ENCODE results near the gene PDE7B.

Gene PDE7B

DNA sequence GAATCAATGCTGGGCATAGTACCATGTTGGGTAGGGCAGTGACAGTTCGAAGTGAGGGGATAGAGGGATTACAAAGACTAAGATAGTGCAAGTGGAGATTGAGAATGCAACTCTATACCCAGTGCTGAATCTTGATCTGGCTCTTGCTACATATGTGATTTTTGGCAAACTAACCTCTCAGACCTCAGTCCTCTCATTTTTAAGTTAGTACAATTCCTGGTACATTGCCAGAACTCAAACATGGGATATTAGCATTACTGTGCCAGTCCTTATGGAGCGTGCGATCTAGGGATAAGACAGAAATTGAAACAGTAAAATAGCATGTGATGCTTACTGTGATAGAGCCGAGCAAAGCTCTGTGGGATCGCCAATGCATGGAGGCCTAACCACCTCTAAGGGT, 210.2 kb downstream of the PDE7B start:
- Histone ChIP-seq H3K9me3 (replicated peaks; ENCODE audit: insufficient read depth, low read length) (no peaks in the 10 kb centered on the region), H3K4me3 (ENCODE audit: low read length) (no peak overlapping the region), H3K36me3 (replicated peaks; ENCODE audit: insufficient read depth, low read length) (no peaks in the 10 kb centered on the region), H3K27ac (ENCODE audit: low read length) (no peak overlapping the region), H3K9ac (ENCODE audit: low read length) (no peak overlapping the region), H3K27me3 (replicated peaks; ENCODE audit: insufficient read depth, low read length) (no peaks in the 10 kb centered on the region), H3K9me2 (replicated peaks; ENCODE audit: insufficient read depth, low read length) (no peaks in the 10 kb centered on the region), H3K79me2 (ENCODE audit: low read length) (no peaks in the 10 kb centered on the region), H3K4me2 (ENCODE audit: low read depth, low read length) (no peak overlapping the region), H3F3A (ENCODE audit: insufficient read depth, low read length) (no peaks in the 10 kb centered on the region), H3K4me1 (ENCODE audit: low read length) (no peaks in the 10 kb centered on the region), H2AFZ (ENCODE audit: low read length) (no peak overlapping the region), H4K20me1 (ENCODE audit: insufficient read depth, low read length) (no peaks in the 10 kb centered on the region)
- TF ChIP-seq EZH2phosphoT487 (IDR thresholded peaks at IDR 0.05; ENCODE audit: low read length) = no peak
- TF ChIP-seq EZH2 (optimal IDR thresholded peaks at IDR 0.05; ENCODE audit: low read depth, low read length) = no peak
- TF ChIP-seq, protein P1, sequence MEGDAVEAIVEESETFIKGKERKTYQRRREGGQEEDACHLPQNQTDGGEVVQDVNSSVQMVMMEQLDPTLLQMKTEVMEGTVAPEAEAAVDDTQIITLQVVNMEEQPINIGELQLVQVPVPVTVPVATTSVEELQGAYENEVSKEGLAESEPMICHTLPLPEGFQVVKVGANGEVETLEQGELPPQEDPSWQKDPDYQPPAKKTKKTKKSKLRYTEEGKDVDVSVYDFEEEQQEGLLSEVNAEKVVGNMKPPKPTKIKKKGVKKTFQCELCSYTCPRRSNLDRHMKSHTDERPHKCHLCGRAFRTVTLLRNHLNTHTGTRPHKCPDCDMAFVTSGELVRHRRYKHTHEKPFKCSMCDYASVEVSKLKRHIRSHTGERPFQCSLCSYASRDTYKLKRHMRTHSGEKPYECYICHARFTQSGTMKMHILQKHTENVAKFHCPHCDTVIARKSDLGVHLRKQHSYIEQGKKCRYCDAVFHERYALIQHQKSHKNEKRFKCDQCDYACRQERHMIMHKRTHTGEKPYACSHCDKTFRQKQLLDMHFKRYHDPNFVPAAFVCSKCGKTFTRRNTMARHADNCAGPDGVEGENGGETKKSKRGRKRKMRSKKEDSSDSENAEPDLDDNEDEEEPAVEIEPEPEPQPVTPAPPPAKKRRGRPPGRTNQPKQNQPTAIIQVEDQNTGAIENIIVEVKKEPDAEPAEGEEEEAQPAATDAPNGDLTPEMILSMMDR (IDR thresholded peaks at IDR 0.05; ENCODE audit: low read length) = no peak
- DNase-seq = no peak

DNA sequence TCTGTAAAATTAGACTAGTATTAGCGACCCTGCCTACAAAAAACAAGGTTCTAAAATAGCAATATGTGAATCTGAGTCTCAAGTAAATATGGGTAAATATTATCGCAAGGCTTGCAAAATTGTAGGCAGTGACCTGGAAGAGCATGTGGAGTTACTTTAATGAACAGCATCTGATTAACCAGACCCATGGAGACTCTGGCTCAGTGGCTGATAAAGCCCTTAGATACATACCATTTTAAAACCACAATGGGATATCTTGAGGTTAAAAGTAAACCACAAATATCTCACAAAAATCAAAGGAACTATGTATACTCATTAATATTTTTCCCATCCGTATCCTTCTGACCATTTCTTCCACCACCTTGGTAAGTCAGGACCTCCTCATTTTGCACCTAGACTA, 211.6 kb downstream of the PDE7B start:
- Histone ChIP-seq H2AFZ (ENCODE audit: low read length) (no peak overlapping the region), H3K79me2 (ENCODE audit: low read length) (no peaks in the 10 kb centered on the region), H3K9me2 (replicated peaks; ENCODE audit: insufficient read depth, low read length) (no peaks in the 10 kb centered on the region), H3K9me3 (replicated peaks; ENCODE audit: insufficient read depth, low read length) (no peaks in the 10 kb centered on the region), H3K4me3 (ENCODE audit: low read length) (no peak overlapping the region), H3K27me3 (replicated peaks; ENCODE audit: insufficient read depth, low read length) (no peaks in the 10 kb centered on the region), H3F3A (ENCODE audit: insufficient read depth, low read length) (no peaks in the 10 kb centered on the region), H3K4me2 (ENCODE audit: low read depth, low read length) (no peak overlapping the region), H4K20me1 (ENCODE audit: insufficient read depth, low read length) (no peaks in the 10 kb centered on the region), H3K4me1 (ENCODE audit: low read length) (no peaks in the 10 kb centered on the region), H3K9ac (ENCODE audit: low read length) (no peak overlapping the region), H3K27ac (ENCODE audit: low read length) (no peak overlapping the region), H3K36me3 (replicated peaks; ENCODE audit: insufficient read depth, low read length) (no peaks in the 10 kb centered on the region)
- DNase-seq = no peak
- TF ChIP-seq EZH2phosphoT487 (IDR thresholded peaks at IDR 0.05; ENCODE audit: low read length) (no peak), EZH2 (optimal IDR thresholded peaks at IDR 0.05; ENCODE audit: low read depth, low read length) (no peak)
- TF ChIP-seq, protein P1 (IDR thresholded peaks at IDR 0.05; ENCODE audit: low read length) = no peak

GRCh38 chr6:136066005-136066404, 214.5 kb downstream of the PDE7B start:
- H4K20me1 ChIP-seq (ENCODE audit: insufficient read depth, low read length) = no peaks in the 10 kb centered on the region

More at GRCh38 chr6:136066005-136066404, 214.5 kb downstream of the PDE7B start:
- Histone ChIP-seq H3K9me2 (replicated peaks; ENCODE audit: insufficient read depth, low read length) (no peaks in the 10 kb centered on the region), H3K79me2 (ENCODE audit: low read length) (no peaks in the 10 kb centered on the region), H2AFZ (ENCODE audit: low read length) (no peak overlapping the region), H3K36me3 (replicated peaks; ENCODE audit: insufficient read depth, low read length) (no peaks in the 10 kb centered on the region), H3F3A (ENCODE audit: insufficient read depth, low read length) (no peaks in the 10 kb centered on the region), H3K9ac (ENCODE audit: low read length) (no peak overlapping the region), H3K27ac (ENCODE audit: low read length) (no peak overlapping the region), H3K4me2 (ENCODE audit: low read depth, low read length) (no peak overlapping the region), H3K4me1 (ENCODE audit: low read length) (no peaks in the 10 kb centered on the region), H3K27me3 (replicated peaks; ENCODE audit: insufficient read depth, low read length) (no peaks in the 10 kb centered on the region), H3K4me3 (ENCODE audit: low read length) (no peak overlapping the region), H3K9me3 (replicated peaks; ENCODE audit: insufficient read depth, low read length) (no peaks in the 10 kb centered on the region)
- DNase-seq = no peak
- TF ChIP-seq EZH2 (optimal IDR thresholded peaks at IDR 0.05; ENCODE audit: low read depth, low read length) (no peak), EZH2phosphoT487 (IDR thresholded peaks at IDR 0.05; ENCODE audit: low read length) (no peak)
- TF ChIP-seq, protein P1 (IDR thresholded peaks at IDR 0.05; ENCODE audit: low read length) = no peak

Data from MM.1S (cell line).